SU-DHL-6 (cell line): ENCODE results near the gene ARX.

Source experiments
- H2AFZ ChIP-seq: fragments of 200-600 bp; sonication (generic); 2 replicates; pipeline ENCODE4 v1.6.1; 2014; ENCODE audit warnings: low read depth, mild to moderate bottlenecking, moderate library complexity, mixed read lengths, antibody characterized with exemption, low read length; ENCODE audit not compliant: severe bottlenecking
- H3F3A ChIP-seq: fragments of 200-600 bp; shearing (Covaris generic); 2 replicates; pipeline ENCODE4 v1.6.0; 2016; ENCODE audit warnings: antibody characterized with exemption, mild to moderate bottlenecking; ENCODE audit not compliant: insufficient read depth
- H3K27ac ChIP-seq: fragments of 200-600 bp; sonication (generic); 2 replicates; pipeline ENCODE4 v1.5.1; 2016; ENCODE audit warnings: low read depth, mild to moderate bottlenecking, low read length, moderate library complexity, mixed read lengths
- H3K27me3 ChIP-seq: fragments of 200-600 bp; sonication (generic), shearing (Covaris generic); 2 replicates; pipeline ENCODE4 v1.6.0; 2014; ENCODE audit warnings: mild to moderate bottlenecking, low read length
- H3K36me3 ChIP-seq: fragments of 200-600 bp; sonication (generic); 2 replicates; pipeline ENCODE4 v1.6.1; 2014; ENCODE audit warnings: mild to moderate bottlenecking, low read length, mixed read lengths
- H3K4me2 ChIP-seq: fragments of 300-600, 200-600 bp; shearing (Covaris generic), sonication (generic); 2 replicates; pipeline ENCODE4 v1.6.0; 2014; ENCODE audit warnings: low read length, low read depth, mild to moderate bottlenecking; ENCODE audit not compliant: poor library complexity, severe bottlenecking
- H3K4me3 ChIP-seq: fragments of 200-600 bp; sonication (generic); 2 replicates; pipeline ENCODE4 v1.5.1; 2014; ENCODE audit warnings: antibody characterized with exemption, low read length, mild to moderate bottlenecking, mixed read lengths; ENCODE audit not compliant: insufficient read depth, poor library complexity, severe bottlenecking
- H3K79me2 ChIP-seq: fragments of 200-600 bp; sonication (generic); 2 replicates; pipeline ENCODE4 v1.6.1; 2014; ENCODE audit warnings: mild to moderate bottlenecking, low read length, moderate library complexity; ENCODE audit not compliant: insufficient read depth
- H3K9ac ChIP-seq: fragments of 200-600 bp; sonication (generic); 2 replicates; pipeline ENCODE4 v1.7.0; 2014; ENCODE audit warnings: mild to moderate bottlenecking, low read length
- H3K9me2 ChIP-seq: fragments of 200-600 bp; sonication (generic); replicated peaks from 2 replicates; pipeline ENCODE4 v1.6.1; 2014; ENCODE audit warnings: low read length; ENCODE audit not compliant: insufficient read depth
- H3K9me3 ChIP-seq: fragments of 200-600 bp; sonication (generic); 2 replicates; pipeline ENCODE4 v1.6.1; 2014; ENCODE audit warnings: low read length, mixed read lengths; ENCODE audit not compliant: insufficient read depth
- H4K20me1 ChIP-seq: fragments of 200-600 bp; sonication (generic); 2 replicates; pipeline ENCODE4 v1.6.1; 2014; ENCODE audit warnings: low read depth, mild to moderate bottlenecking, antibody characterized with exemption, low read length, moderate library complexity, mixed read lengths
- EZH2phosphoT487 ChIP-seq: fragments of 200-600 bp; sonication (generic), shearing (Covaris generic); conservative IDR thresholded peaks from 2 replicates; pipeline ENCODE4 v1.6.1; 2018; ENCODE audit warnings: mild to moderate bottlenecking, antibody characterized with exemption, low read length, moderate library complexity, mixed read lengths
- TF ChIP-seq, protein P1 (sequence below): fragments of 200-600 bp; sonication (generic); IDR thresholded peaks from one replicate; pipeline ENCODE4 v1.5.1; 2017; ENCODE audit warnings: antibody characterized with exemption, mild to moderate bottlenecking, low read length, moderate library complexity; ENCODE audit not compliant: insufficient read depth, poor library complexity, severe bottlenecking

Gene ARX

DNA sequence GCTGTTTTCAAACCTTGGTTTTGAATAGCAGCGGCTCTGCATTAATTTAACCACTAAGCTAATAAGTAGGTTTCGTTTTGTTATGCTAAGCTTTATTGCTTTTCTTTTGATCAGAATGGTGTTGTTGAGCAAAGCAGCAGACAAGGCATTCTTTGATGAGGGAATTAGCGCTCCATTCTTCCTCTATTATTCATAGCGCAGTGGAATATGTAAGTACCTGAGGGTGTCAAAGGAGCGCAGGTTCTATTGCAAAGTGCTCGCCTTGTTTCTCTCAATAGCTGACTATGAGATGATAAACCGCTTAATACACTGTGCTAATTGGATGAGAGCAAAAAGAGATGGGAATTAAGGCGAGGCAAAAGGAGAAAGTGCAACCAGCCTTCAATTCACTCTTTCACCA is 16.3 kb downstream of the ARX start:
- TF ChIP-seq EZH2phosphoT487 = no peak
- H4K20me1 ChIP-seq = no peaks in the 10 kb centered on the region
- H3F3A ChIP-seq = no peaks in the 10 kb centered on the region
- H3K4me3 ChIP-seq = no peak overlapping the region
- H3K36me3 ChIP-seq = no peaks in the 10 kb centered on the region
- H3K27ac ChIP-seq = no peak overlapping the region
- H3K27me3 ChIP-seq = no peaks in the 10 kb centered on the region
- no peaks in the 10 kb centered on the region for H3K79me2 ChIP-seq
- H3K9ac ChIP-seq = no peak overlapping the region
- no peaks in the 10 kb centered on the region for H3K9me2 ChIP-seq
- no peak overlapping the region for H3K4me2 ChIP-seq
- no peak overlapping the region for H2AFZ ChIP-seq
- no peaks in the 10 kb centered on the region for H3K9me3 ChIP-seq

DNA sequence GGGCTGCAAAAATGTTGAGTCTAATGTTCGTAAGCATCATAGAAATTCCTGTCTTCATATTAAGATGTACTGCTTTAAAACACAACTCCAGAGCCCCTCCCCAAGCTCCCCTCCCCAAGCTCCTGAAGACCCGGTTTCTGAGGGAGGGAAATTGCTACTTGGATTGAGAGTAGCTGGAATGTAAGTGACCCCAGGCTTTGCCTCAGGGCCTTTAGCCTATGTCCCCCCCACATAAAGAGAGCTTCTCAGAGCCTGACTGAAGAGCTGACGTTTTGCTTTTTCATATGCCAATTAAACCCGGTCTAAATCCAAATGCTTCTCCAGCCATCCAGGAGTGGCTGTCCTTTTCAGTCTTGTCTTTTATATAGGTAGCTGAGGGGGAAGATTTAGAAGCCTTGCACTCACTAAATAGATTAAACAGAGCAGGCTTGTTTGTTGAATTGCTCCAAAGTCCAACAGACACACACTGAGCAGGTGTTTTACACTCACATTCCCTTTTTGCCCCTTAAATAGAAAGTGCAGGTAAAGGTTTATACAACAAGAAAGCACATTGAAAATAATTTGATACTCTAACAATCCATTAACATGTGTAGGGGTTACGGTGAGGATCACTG is 19.6 kb downstream of the ARX start:
- H3F3A ChIP-seq = no peaks in the 10 kb centered on the region
- H3K36me3 ChIP-seq = no peaks in the 10 kb centered on the region
- H3K79me2 ChIP-seq = no peaks in the 10 kb centered on the region
- no peaks in the 10 kb centered on the region for H3K9me3 ChIP-seq
- H3K9me2 ChIP-seq = no peaks in the 10 kb centered on the region
- no peak overlapping the region for H3K4me2 ChIP-seq
- no peaks in the 10 kb centered on the region for H3K27me3 ChIP-seq
- H2AFZ ChIP-seq = no peak overlapping the region
- no peaks in the 10 kb centered on the region for H4K20me1 ChIP-seq
- no peak overlapping the region for H3K4me3 ChIP-seq
- no peak overlapping the region for H3K27ac ChIP-seq
- no peak overlapping the region for H3K9ac ChIP-seq
- no peak for TF ChIP-seq EZH2phosphoT487
- TF ChIP-seq, protein P1, sequence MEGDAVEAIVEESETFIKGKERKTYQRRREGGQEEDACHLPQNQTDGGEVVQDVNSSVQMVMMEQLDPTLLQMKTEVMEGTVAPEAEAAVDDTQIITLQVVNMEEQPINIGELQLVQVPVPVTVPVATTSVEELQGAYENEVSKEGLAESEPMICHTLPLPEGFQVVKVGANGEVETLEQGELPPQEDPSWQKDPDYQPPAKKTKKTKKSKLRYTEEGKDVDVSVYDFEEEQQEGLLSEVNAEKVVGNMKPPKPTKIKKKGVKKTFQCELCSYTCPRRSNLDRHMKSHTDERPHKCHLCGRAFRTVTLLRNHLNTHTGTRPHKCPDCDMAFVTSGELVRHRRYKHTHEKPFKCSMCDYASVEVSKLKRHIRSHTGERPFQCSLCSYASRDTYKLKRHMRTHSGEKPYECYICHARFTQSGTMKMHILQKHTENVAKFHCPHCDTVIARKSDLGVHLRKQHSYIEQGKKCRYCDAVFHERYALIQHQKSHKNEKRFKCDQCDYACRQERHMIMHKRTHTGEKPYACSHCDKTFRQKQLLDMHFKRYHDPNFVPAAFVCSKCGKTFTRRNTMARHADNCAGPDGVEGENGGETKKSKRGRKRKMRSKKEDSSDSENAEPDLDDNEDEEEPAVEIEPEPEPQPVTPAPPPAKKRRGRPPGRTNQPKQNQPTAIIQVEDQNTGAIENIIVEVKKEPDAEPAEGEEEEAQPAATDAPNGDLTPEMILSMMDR = no peak

DNA sequence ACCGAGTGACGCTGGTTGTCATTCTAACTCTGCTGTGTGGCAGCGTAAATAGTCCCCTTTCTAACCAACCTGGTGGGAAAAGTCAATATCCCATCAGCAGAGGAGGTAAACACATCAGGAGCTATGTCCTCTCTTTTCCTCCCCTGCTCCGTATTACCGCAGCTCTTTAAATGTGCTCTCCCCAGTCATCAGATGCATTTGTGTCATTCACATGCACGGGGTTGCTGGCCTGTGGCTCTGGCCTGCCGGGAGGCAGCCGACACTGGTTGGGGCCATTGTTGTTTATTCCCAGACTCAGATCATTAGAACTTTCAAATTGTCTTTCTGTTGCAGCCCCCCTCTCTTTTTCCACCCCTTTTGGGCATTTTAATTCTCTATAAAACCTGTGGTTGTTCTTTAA is 21.9 kb downstream of the ARX start:
- H3K36me3 ChIP-seq = no peaks in the 10 kb centered on the region

DNA sequence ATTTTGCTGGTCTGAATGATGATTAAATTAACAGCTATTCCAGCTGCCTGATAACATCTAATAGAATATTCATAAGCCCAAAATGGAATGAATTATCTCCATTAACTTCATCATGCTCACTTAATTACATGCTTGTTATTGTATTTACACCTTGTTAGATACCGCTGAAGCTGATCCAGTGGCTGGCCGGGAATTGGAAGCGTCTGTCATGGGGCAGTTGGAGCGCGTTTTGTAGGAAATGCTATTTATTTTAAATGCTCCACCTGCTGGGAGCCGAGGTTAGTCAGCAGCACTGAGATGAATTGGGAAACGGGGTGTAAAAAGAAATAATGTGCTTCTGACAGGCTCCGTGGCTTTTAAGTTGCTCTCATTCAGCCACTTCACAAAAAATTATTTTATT is 25.2 kb downstream of the ARX start:
- Histone ChIP-seq H3K79me2 (no peaks in the 10 kb centered on the region), H3K36me3 (no peaks in the 10 kb centered on the region), H3K27me3 (no peaks in the 10 kb centered on the region), H3K9me3 (no peaks in the 10 kb centered on the region), H3K4me2 (no peak overlapping the region), H3K27ac (no peak overlapping the region), H3K9me2 (no peaks in the 10 kb centered on the region), H4K20me1 (no peaks in the 10 kb centered on the region), H3K4me3 (no peak overlapping the region), H2AFZ (no peak overlapping the region), H3F3A (no peaks in the 10 kb centered on the region), H3K9ac (no peak overlapping the region)
- TF ChIP-seq EZH2phosphoT487 = no peak
- TF ChIP-seq, protein P1 = no peak

More for the DNA sequence above, 21.9 kb downstream of the ARX start:
- Histone ChIP-seq H3K4me2 (no peak overlapping the region), H3K27me3 (no peaks in the 10 kb centered on the region), H3K27ac (no peak overlapping the region), H2AFZ (no peak overlapping the region), H3F3A (no peaks in the 10 kb centered on the region), H3K9me3 (no peaks in the 10 kb centered on the region), H3K79me2 (no peaks in the 10 kb centered on the region), H3K9me2 (no peaks in the 10 kb centered on the region), H3K9ac (no peak overlapping the region), H4K20me1 (no peaks in the 10 kb centered on the region), H3K4me3 (no peak overlapping the region)
- TF ChIP-seq, protein P1 = no peak
- no peak for TF ChIP-seq EZH2phosphoT487
